H9 (cell line): Measurements from ENCODE around the gene MAP1B. TPM values are rescaled to one million over a fixed set of nuclear protein-coding genes. Genes with fewer than 3 reads are reported as not detected.

ENCODE experiments used
- DNase-seq: peaks from one replicate; pipeline ENCODE4 v3.0.0-alpha.2; 2017
- H2AFZ ChIP-seq: one replicate; pipeline ENCODE4 v1.6.1; 2013; ENCODE audit warnings: mild to moderate bottlenecking, low read length, control low read depth, moderate library complexity
- H2AK5ac ChIP-seq: 2 replicates; pipeline ENCODE4 v1.6.1; 2013; ENCODE audit warnings: low read length, control low read depth, mixed read lengths; ENCODE audit not compliant: insufficient read length
- H2BK120ac ChIP-seq: one replicate; pipeline ENCODE4 v1.6.1; 2013; ENCODE audit warnings: low read depth, mild to moderate bottlenecking, low read length, control low read depth, inconsistent platforms; ENCODE audit not compliant: poor library complexity, severe bottlenecking
- H2BK12ac ChIP-seq: 2 replicates; pipeline ENCODE4 v1.6.1; 2013; ENCODE audit warnings: low read length, control low read depth, mixed read lengths, low read depth; ENCODE audit not compliant: insufficient read length
- H2BK15ac ChIP-seq: 2 replicates; pipeline ENCODE4 v1.6.1; 2013; ENCODE audit warnings: low read depth, low read length, control low read depth
- H2BK20ac ChIP-seq: one replicate; pipeline ENCODE4 v1.6.1; 2013; ENCODE audit warnings: low read depth, mild to moderate bottlenecking, low read length, control low read depth, inconsistent platforms; ENCODE audit not compliant: poor library complexity, severe bottlenecking
- H2BK5ac ChIP-seq: 2 replicates; pipeline ENCODE4 v1.6.1; 2013; ENCODE audit warnings: low read length, control low read depth, mixed read lengths; ENCODE audit not compliant: insufficient read length
- H3K14ac ChIP-seq: 2 replicates; pipeline ENCODE4 v1.6.1; 2013; ENCODE audit warnings: low read length, control low read depth; ENCODE audit not compliant: insufficient read depth
- H3K18ac ChIP-seq: 2 replicates; pipeline ENCODE4 v1.6.1; 2013; ENCODE audit warnings: low read depth, mild to moderate bottlenecking, mixed read lengths, low read length, control low read depth; ENCODE audit not compliant: insufficient read length
- H3K23ac ChIP-seq: 2 replicates; pipeline ENCODE4 v1.6.1; 2013; ENCODE audit warnings: low read length, control low read depth, mixed read lengths, low read depth; ENCODE audit not compliant: insufficient read length
- H3K23me2 ChIP-seq: 2 replicates; pipeline ENCODE4 v1.6.1; 2013; ENCODE audit warnings: low read depth, mild to moderate bottlenecking, mixed read lengths, low read length, control low read depth; ENCODE audit not compliant: insufficient read length, poor library complexity, severe bottlenecking
- H3K27ac ChIP-seq: 2 replicates; pipeline ENCODE4 v1.5.1; 2013; ENCODE audit warnings: low read length, control low read depth, mixed read lengths, low read depth; ENCODE audit not compliant: insufficient read length
- H3K27me3 ChIP-seq: 2 replicates; pipeline ENCODE4 v1.6.1; 2013; ENCODE audit warnings: low read length, control low read depth, inconsistent platforms; ENCODE audit not compliant: insufficient read depth
- H3K4ac ChIP-seq: 2 replicates; pipeline ENCODE4 v1.6.1; 2013; ENCODE audit warnings: low read depth, mild to moderate bottlenecking, control low read depth, inconsistent platforms, low read length, moderate library complexity
- H3K4me1 ChIP-seq: 2 replicates; pipeline ENCODE4 v1.6.1; 2013; ENCODE audit warnings: low read length, control low read depth, inconsistent platforms; ENCODE audit not compliant: insufficient read depth
- H3K4me2 ChIP-seq: 2 replicates; pipeline ENCODE4 v1.6.1; 2013; ENCODE audit warnings: low read length, control low read depth, mixed read lengths; ENCODE audit not compliant: insufficient read length, insufficient read depth
- H3K56ac ChIP-seq: 2 replicates; pipeline ENCODE4 v1.6.1; 2013; ENCODE audit warnings: low read depth, mild to moderate bottlenecking, mixed read lengths, low read length, control low read depth; ENCODE audit not compliant: insufficient read length
- H3K79me1 ChIP-seq: 2 replicates; pipeline ENCODE4 v1.6.1; 2013; ENCODE audit warnings: low read depth, mild to moderate bottlenecking, moderate library complexity, low read length, control low read depth, inconsistent platforms; ENCODE audit not compliant: insufficient read depth, poor library complexity, severe bottlenecking
- H3K79me2 ChIP-seq: 2 replicates; pipeline ENCODE4 v1.6.1; 2013; ENCODE audit warnings: low read length, control low read depth, inconsistent platforms; ENCODE audit not compliant: insufficient read depth
- H3K9ac ChIP-seq: 2 replicates; pipeline ENCODE4 v1.6.1; 2013; ENCODE audit warnings: low read length, control low read depth, mixed read lengths; ENCODE audit not compliant: insufficient read length; ENCODE audit errors: extremely low read depth
- H3K9me3 ChIP-seq: one replicate; pipeline ENCODE4 v1.6.1; 2013; ENCODE audit warnings: low read depth, low read length, inconsistent platforms; ENCODE audit not compliant: control insufficient read depth
- H3T11ph ChIP-seq: one replicate; pipeline ENCODE4 v1.6.1; 2013; ENCODE audit warnings: mild to moderate bottlenecking, low read length, control low read depth, inconsistent platforms
- H4K20me1 ChIP-seq: one replicate; pipeline ENCODE4 v1.6.1; 2013; ENCODE audit not compliant: control insufficient read depth, insufficient read length, insufficient read depth
- H4K5ac ChIP-seq: 2 replicates; pipeline ENCODE4 v1.6.1; 2013; ENCODE audit warnings: low read depth, mild to moderate bottlenecking, mixed read lengths, low read length, control low read depth; ENCODE audit not compliant: insufficient read length
- H4K8ac ChIP-seq: replicated peaks from 2 replicates; pipeline ENCODE4 v1.6.1; 2013; ENCODE audit warnings: low read length, control low read depth, mixed read lengths, low read depth; ENCODE audit not compliant: insufficient read length
- H4K91ac ChIP-seq: 2 replicates; pipeline ENCODE4 v1.6.1; 2013; ENCODE audit warnings: low read depth, mild to moderate bottlenecking, moderate library complexity, mixed read lengths, low read length, control low read depth; ENCODE audit not compliant: insufficient read length
- H3K27ac Mint-ChIP-seq, 3 experiments: 2 replicates in 2 of 3; 3 replicates in 1 of 3; pipeline ENCODE4 v1.8.0; 2020 to 2021; ENCODE audit warnings: mixed read lengths in 3 of 3, mild to moderate bottlenecking in 1 of 3, moderate library complexity in 1 of 3
- H3K27me3 Mint-ChIP-seq: 2 replicates; pipeline ENCODE4 v1.8.0; 2021; ENCODE audit warnings: low read depth, mild to moderate bottlenecking, moderate library complexity, mixed read lengths
- H3K36me3 Mint-ChIP-seq, 3 experiments: 2 replicates in 2 of 3; 3 replicates in 1 of 3; pipeline ENCODE4 v1.8.0; 2020 to 2021; ENCODE audit warnings: low read depth in 3 of 3, mixed read lengths in 3 of 3; ENCODE audit not compliant: insufficient read depth in 1 of 3
- H3K4me1 Mint-ChIP-seq, 2 experiments: 2 replicates each; pipeline ENCODE4 v1.8.0; 2020; ENCODE audit warnings: mixed read lengths in 2 of 2
- H3K4me3 Mint-ChIP-seq, 2 experiments: 2 replicates in 1 of 2; 3 replicates in 1 of 2; pipeline ENCODE4 v1.8.0; 2020 to 2021; ENCODE audit warnings: mild to moderate bottlenecking in 2 of 2, mixed read lengths in 2 of 2, moderate library complexity in 1 of 2
- H3K9me3 Mint-ChIP-seq, 2 experiments: 2 replicates in 1 of 2; 3 replicates in 1 of 2; pipeline ENCODE4 v1.8.0; 2020; ENCODE audit warnings: mild to moderate bottlenecking in 2 of 2, mixed read lengths in 2 of 2, moderate library complexity in 1 of 2
- WGBS: extraction: QIAGEN DNeasy Blood & Tissue Kit; methylation state at CpG from one replicate; pipeline ENCODE4 v1.1.7; 2013; ENCODE audit warnings: missing lambda C conversion rate, low lambda C conversion rate, mixed read lengths; ENCODE audit not compliant: insufficient read length; ENCODE audit errors: extremely low coverage; 5-methylcytosine and 5-hydroxymethylcytosine counted together
- total RNA-seq: library from RNA; stranded (reverse); gene quantifications from 2 replicates; pipeline ENCODE4 v1.2.1, GENCODE V29; 2021
- TF ChIP-seq, protein P1 (sequence below): fragments of 200-600 bp; sonication (generic); conservative IDR thresholded peaks from 3 replicates; pipeline ENCODE4 v1.8.0; 2021; ENCODE audit warnings: antibody characterized with exemption, mild to moderate bottlenecking

MAP1B gene
- total RNA-seq, 1 experiment from 2014 or later, result 67.5 TPM

DNA sequence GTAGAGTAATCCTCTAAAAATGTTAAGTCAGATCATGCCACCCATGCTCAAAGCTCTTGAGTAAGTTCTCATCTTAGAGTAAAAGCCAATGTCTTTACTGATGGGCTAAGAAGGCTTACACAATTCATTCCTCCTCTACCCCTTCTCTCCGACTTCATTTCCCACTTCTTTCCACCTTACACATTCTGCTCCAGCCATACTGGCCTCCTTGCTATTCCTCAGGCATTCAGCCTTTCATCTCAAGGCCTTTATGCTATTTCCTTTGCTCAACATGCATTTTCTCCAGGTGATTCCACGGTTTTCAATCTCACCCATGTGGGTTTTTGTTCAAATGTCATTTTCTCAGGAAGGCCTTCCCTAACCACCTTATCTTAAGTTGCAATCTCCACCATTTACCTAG lies 104.9 kb downstream of the MAP1B start:
- Histone ChIP-seq H2BK12ac (no peak overlapping the region), H3K14ac (no peak overlapping the region), H2AK5ac (no peak overlapping the region), H3K23ac (no peak overlapping the region), H3T11ph (no peak overlapping the region), H3K4me2 (no peak overlapping the region), H3K9me3 (no peaks in the 10 kb centered on the region), H2BK5ac (no peak overlapping the region), H2AFZ (no peak overlapping the region), H3K27me3 (no peaks in the 10 kb centered on the region), H2BK120ac (no peak overlapping the region), H2BK15ac (no peak overlapping the region), H3K9ac (no peak overlapping the region), H3K56ac (no peak overlapping the region), H4K5ac (no peak overlapping the region), H3K79me2 (no peaks in the 10 kb centered on the region), H4K20me1 (no peaks in the 10 kb centered on the region), H3K79me1 (no peaks in the 10 kb centered on the region), H2BK20ac (no peak overlapping the region), H4K91ac (no peak overlapping the region), H3K4ac (no peak overlapping the region), H3K18ac (no peak overlapping the region), H3K4me1 (no peaks in the 10 kb centered on the region; the same call in 1 of the 2 replicates), H4K8ac (no peak overlapping the region), H3K27ac (no peak overlapping the region), H3K23me2 (no peaks in the 10 kb centered on the region)
- peaks cover 47 to 48% of the 10 kb centered on the region in 2 experiments for H3K4me1 Mint-ChIP-seq
- no peak overlapping the region for H3K27ac Mint-ChIP-seq
- no peak overlapping the region for H3K4me3 Mint-ChIP-seq
- no peak for DNase-seq
- no CpG with 5 or more reads among the region's 2 CpGs for WGBS
- no peaks in the 10 kb centered on the region; a peak in 1 of 5 replicates for H3K9me3 Mint-ChIP-seq
- TF ChIP-seq, protein P1, sequence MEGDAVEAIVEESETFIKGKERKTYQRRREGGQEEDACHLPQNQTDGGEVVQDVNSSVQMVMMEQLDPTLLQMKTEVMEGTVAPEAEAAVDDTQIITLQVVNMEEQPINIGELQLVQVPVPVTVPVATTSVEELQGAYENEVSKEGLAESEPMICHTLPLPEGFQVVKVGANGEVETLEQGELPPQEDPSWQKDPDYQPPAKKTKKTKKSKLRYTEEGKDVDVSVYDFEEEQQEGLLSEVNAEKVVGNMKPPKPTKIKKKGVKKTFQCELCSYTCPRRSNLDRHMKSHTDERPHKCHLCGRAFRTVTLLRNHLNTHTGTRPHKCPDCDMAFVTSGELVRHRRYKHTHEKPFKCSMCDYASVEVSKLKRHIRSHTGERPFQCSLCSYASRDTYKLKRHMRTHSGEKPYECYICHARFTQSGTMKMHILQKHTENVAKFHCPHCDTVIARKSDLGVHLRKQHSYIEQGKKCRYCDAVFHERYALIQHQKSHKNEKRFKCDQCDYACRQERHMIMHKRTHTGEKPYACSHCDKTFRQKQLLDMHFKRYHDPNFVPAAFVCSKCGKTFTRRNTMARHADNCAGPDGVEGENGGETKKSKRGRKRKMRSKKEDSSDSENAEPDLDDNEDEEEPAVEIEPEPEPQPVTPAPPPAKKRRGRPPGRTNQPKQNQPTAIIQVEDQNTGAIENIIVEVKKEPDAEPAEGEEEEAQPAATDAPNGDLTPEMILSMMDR, result no peak
- peaks cover 11% of the 10 kb centered on the region for H3K27me3 Mint-ChIP-seq
- peaks cover 0 to 9% (median 3%) of the 10 kb centered on the region in 3 experiments; a peak in 4 of 7 replicates for H3K36me3 Mint-ChIP-seq
